GM10847 (cell line): ENCODE results near the gene MT2A.

ENCODE experiments used
- POLR2A ChIP-seq: IDR thresholded peaks from 2 replicates; pipeline ENCODE4 v1.6.1; 2011; ENCODE audit not compliant: insufficient read length; ENCODE audit errors: extremely low read depth

The MT2A gene

GRCh38 chr16:56628486-56629350 is 20.3 kb downstream of the MT2A start:
- no peak for TF ChIP-seq POLR2A

GRCh38 chr16:56629531-56629930 is 21.1 kb downstream of the MT2A start:
- no peak for TF ChIP-seq POLR2A

DNA sequence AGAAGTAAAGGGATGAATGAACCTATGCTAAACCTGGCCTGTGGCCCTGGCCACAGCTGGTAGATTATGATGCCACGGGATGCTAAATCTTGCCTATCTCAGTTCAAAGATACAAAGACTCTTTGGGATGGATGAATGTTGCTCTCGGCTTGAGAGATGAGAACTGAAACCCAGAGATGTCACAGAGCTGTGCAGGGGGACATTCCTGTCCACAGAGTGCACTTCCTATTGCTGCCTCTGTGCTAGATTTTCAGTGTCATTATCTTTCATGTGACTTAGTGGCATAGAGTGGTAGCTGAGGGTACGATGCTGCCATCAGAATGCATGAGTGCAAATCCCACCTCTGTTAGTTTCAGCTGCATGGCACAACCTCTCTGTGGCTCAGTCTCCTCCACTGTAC is 21.8 kb downstream of the MT2A start:
- no peak for TF ChIP-seq POLR2A

DNA sequence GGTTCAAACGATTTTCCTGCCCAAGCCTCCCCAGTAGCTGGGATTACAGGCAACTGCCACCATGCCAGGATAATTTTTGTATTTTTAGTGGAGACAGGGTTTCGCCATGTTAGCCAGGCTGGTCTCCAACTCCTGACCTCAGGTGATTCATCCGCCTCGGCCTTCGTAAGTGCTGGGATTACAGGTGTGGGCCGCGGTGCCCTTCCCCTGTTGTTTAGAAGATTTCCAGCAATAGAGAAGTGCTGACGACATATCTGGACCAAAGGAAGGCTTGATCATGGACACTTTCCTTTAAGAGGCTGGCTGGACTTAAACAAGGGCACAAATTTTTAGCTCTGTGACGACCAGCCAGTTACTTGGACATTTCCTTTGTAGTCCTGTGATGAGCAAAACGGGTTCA is 22.8 kb downstream of the MT2A start:
- TF ChIP-seq POLR2A: no peak

GRCh38 chr16:56631832-56632155 is 23.4 kb downstream of the MT2A start:
- TF ChIP-seq POLR2A: no peak

- TF ChIP-seq POLR2A: no peak
Observed at GRCh38 chr16:56632156-56632847, 23.9 kb downstream of the MT2A start, which contains the start of gene MT1M. TSS of gene MT1M (plus strand) at chr16:56632659. CDS start at chr16:56632732, 73 bp downstream.

- TF ChIP-seq POLR2A: no peak
Observed at GRCh38 chr16:56632848-56633365, 24.5 kb downstream of the MT2A start.

- no peak for TF ChIP-seq POLR2A
Observed at GRCh38 chr16:56633535-56633934, 25.2 kb downstream of the MT2A start.

DNA sequence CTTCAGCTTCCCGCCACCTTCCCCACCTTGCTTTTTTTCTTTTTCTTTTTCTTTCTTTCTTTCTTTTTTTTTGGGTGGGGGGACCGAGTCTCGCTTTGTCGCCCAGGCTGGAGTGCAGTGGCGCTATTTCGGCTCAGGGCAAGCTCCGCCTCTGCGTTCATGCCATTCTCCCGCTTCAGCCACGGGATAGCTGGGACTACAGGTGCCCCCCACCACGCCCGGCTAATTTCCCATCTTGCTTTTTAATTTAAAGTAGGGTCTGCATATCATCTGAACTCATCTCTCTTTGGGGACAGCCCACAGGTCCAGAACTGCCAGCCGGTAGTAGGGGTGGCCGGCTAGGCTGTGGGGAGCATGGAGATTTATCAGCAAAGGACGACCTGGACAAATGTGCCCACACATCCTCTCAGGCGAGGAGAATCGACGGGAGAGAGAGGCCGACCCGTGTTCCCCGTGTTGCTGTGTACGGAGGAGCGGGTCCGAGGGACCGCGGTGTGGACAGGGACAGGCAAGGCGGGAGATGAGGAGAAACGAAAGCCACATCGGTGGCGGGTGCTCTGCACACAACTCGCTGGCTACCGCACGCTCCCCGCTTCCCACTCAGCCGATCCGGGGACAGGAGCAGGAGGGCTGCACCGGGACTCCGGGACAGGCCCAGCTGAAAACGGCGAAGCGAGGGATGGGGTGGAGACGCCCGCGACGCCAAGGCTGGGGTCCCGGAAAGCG is 26.5 kb downstream of the MT2A start:
- TF ChIP-seq POLR2A: no peak

- no peak for TF ChIP-seq POLR2A
Observed at GRCh38 chr16:56635441-56635967, 27.1 kb downstream of the MT2A start.

- no peak for TF ChIP-seq POLR2A
Observed at GRCh38 chr16:56636616-56637413, 28.4 kb downstream of the MT2A start.

DNA sequence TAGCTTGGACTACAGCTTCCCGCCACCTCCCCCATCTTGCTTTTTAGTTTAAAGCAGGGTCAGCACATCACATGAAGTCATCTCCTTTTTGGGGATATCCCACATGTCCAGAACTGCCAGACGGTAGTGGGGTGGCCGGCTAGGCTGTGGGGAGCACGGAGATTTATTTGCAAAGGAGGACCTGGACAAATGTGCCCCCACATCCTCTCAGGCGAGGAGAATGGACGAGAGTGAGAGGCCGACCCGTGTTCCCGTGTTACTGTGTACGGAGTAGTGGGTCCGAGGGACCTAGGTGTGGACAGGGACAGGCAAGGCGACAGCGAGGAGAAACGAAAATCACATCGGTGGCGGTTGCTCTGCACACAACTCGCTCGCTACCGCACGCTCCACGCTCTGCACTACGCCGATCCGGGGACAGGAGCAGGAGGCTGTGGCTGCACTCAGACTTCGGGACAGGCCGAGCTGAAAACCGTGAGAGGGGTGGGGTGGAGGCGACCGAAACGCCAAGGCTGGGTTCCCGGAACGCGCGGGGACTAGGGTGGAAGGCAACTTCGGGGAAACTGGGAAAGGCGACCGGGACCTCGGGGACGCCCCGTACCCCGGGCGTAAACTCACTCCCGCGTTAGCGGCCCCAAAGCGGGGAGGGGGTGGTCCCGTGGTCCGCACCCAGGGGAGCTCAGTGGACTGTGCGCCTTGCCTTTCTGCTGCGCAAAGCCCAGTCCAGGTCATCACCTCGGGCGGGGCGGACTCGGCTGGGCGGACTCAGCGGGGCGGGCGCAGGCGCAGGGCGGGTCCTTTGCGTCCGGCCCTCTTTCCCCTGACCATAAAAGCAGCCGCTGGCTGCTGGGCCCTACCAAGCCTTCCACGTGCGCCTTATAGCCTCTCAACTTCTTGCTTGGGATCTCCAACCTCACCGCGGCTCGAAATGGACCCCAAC is 29.7 kb downstream of the MT2A start, which contains the start of gene MT1A:
MT1A (plus strand) TSS at position 853 of the 937 bp plus-strand sequence; CDS start at position 926, 73 bp downstream.
- no peak for TF ChIP-seq POLR2A

DNA sequence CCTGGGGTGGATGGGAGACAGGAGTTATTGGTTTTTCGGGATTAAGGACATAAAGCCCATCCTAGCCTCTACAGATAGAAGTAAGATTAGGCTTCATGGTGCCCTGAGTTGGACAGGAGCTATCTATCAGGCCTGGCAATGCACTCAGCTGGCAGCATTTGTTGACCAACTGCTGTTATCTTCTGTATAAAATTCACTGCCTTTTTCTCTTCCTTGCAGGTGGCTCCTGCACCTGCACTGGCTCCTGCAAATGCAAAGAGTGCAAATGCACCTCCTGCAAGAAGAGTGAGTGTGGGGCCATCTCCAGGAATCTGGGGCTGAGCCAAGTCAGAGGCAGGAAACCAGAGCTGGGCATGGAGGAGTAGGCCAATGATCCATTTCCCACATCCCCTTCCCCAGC is 30.7 kb downstream of the MT2A start:
- TF ChIP-seq POLR2A: no peak

DNA sequence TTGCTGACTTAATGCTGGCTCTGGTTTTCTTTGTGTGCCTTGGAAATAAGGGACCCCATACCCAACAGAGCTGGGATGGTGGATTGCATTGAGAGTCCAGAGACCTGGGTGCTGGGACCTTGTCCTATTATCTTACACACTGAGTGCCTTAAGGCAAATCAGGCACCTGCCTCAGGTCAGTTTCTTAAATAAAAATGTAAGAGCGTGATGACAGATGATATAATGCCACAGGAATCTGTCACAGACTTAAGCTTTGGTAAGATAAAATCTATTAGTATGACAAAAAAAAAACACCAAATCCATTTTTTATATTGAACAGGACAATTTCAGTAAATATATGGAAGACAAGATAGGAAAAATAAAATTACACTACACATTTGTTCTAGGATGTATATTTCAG is 31.7 kb downstream of the MT2A start:
- TF ChIP-seq POLR2A: no peak

GRCh38 chr16:56641166-56641565 is 32.8 kb downstream of the MT2A start:
- no peak for TF ChIP-seq POLR2A
